ENCODE results near the gene STK40.

The STK40 gene

DNA sequence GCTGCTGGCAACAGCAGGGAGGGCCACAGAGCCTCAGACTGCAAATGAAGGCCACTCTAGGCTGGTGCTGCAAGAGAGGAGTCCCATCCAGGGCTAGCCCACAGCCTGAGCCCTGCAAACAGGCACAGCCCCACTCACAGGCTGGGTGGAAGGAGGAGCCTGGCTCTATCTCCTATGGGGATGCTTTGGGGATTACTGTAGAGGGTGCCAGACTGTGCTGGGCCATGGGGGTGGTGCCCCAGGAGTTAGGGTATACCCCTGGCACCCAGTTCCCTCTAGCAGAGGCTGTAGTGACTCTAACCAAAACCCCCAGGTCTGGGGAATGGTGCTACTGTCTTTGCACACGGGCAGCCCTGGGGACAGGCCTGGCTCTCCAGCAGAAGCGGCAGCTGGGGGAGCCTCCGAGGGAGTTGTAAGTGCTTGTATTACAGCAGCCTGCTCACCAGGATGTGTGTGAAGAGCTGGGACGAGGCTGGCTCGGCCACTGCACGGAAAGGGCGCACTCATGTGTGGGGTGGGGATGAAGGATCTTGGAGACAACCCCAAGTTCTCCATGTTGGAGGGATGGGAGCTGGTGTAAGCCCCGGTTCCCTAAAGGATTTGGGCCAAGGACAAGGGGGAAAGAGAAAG is 38.9 kb downstream of the STK40 start:
- Histone ChIP-seq H3K4me3 (ENCODE audit: low read depth in 1 of 2, low read length in 2 of 2) (no peak overlapping the region), H3K9ac (ENCODE audit: low read depth in 1 of 2, low read length in 2 of 2) (no peak overlapping the region), H3K27me3 (ENCODE audit: control insufficient read depth in 1 of 2, insufficient read depth in 2 of 2, low read length in 2 of 2) (no peaks in the 10 kb centered on the region), H3K4me1 (ENCODE audit: control insufficient read depth in 1 of 2, insufficient read depth in 2 of 2, low read length in 2 of 2) (peaks cover 0 to 17% of the 10 kb centered on the region in 2 donors), H3K36me3 (ENCODE audit: control insufficient read depth in 1 of 2, insufficient read depth in 2 of 2, low read length in 2 of 2) (peaks cover 55 to 79% of the 10 kb centered on the region in 2 donors), H3K27ac (ENCODE audit: low read depth, low read length) (no peak overlapping the region), H3K9me3 (ENCODE audit: control insufficient read depth in 1 of 2, low read length in 2 of 2) (no peaks in the 10 kb centered on the region)

DNA sequence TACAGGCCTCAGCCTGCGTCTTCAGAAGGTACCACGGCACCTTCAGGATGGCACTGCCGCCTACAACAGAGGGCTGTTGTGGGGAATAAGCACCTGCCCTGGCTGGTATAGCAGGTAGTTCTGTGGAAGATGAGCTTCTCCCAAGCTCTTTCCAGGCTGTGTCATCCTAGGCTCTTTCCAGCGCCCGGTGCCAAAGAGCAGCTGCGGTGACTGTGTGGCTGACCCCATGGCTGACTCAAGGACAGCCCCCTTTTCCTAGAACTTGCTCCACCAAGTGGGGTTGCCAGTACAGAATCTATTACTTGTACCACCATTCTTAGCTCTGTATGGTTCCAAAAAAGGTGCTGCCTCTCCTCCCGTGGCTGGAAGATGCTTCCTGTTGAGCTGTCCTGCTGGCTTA is 40.4 kb downstream of the STK40 start:
- H3K4me1 ChIP-seq (ENCODE audit: control insufficient read depth in 1 of 2, insufficient read depth in 2 of 2, low read length in 2 of 2), result peaks cover 0 to 2% of the 10 kb centered on the region in 2 donors
- H3K9ac ChIP-seq (ENCODE audit: low read depth in 1 of 2, low read length in 2 of 2), result no peak overlapping the region
- no peak overlapping the region for H3K4me3 ChIP-seq (ENCODE audit: low read depth in 1 of 2, low read length in 2 of 2)
- H3K27me3 ChIP-seq (ENCODE audit: control insufficient read depth in 1 of 2, insufficient read depth in 2 of 2, low read length in 2 of 2), result no peaks in the 10 kb centered on the region
- no peaks in the 10 kb centered on the region for H3K9me3 ChIP-seq (ENCODE audit: control insufficient read depth in 1 of 2, low read length in 2 of 2)
- no peak overlapping the region for H3K27ac ChIP-seq (ENCODE audit: low read depth, low read length)
- peaks cover 51 to 83% of the 10 kb centered on the region in 2 donors for H3K36me3 ChIP-seq (ENCODE audit: control insufficient read depth in 1 of 2, insufficient read depth in 2 of 2, low read length in 2 of 2)

DNA sequence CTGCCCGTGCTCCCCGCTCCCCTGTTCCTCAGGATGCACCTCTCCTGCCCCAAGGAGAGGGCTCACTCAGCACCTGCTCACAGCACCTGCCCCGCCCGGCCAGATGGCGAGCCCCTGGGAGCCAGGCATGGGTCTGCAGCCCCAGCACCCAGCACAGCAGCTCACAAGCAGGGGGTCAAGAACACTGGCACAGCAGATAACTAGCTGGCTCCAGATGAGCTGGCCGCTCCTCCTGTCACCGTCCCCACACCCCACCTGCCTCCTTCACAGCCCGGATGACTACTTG is 41.4 kb downstream of the STK40 start:
- Histone ChIP-seq H3K36me3 (ENCODE audit: control insufficient read depth in 1 of 2, insufficient read depth in 2 of 2, low read length in 2 of 2) (peaks cover 49 to 84% of the 10 kb centered on the region in 2 donors), H3K4me3 (ENCODE audit: low read depth in 1 of 2, low read length in 2 of 2) (no peak overlapping the region), H3K9me3 (ENCODE audit: control insufficient read depth in 1 of 2, low read length in 2 of 2) (no peaks in the 10 kb centered on the region), H3K9ac (ENCODE audit: low read depth in 1 of 2, low read length in 2 of 2) (no peak overlapping the region), H3K27me3 (ENCODE audit: control insufficient read depth in 1 of 2, insufficient read depth in 2 of 2, low read length in 2 of 2) (no peaks in the 10 kb centered on the region), H3K4me1 (ENCODE audit: control insufficient read depth in 1 of 2, insufficient read depth in 2 of 2, low read length in 2 of 2) (no peaks in the 10 kb centered on the region), H3K27ac (ENCODE audit: low read depth, low read length) (no peak overlapping the region)

DNA sequence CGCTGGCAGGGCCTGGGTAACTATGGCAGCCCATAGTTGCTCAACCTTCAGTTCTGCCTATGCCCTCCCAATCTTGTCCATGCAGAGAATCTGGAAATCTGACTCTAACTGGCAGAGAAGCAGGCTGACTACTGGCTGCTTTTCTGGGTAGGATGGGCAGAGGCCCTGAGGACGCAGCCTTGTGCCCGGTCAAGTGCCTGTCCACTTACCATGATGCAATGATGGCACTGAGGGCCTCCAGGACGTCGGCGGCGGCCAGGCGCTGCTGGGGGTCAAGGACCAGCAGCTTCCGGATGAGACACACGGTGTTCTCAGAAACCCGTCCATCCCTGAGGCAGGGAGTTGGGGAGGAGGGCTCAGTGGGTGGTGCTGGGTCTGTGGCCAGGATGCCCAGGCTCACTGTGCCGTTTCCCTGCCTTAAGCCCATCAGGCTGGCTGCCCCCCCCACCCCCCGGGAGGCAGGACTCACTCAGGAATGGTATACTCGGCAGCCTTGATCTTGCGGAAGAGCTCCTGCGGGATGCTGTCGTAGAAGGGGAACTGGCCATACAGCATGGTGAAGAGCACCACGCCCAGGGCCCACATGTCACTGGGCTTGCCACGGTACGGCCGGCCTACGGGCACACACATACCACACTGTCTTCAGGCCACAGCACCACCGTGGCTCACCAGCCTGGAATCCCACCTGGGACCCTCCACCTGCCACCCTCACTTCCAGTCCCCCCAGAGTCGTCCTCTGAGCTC is 41.9 kb downstream of the STK40 start:
- H3K27ac ChIP-seq (ENCODE audit: low read depth, low read length), result no peak overlapping the region
- H3K27me3 ChIP-seq (ENCODE audit: control insufficient read depth in 1 of 2, insufficient read depth in 2 of 2, low read length in 2 of 2), result no peaks in the 10 kb centered on the region
- no peaks in the 10 kb centered on the region for H3K4me1 ChIP-seq (ENCODE audit: control insufficient read depth in 1 of 2, insufficient read depth in 2 of 2, low read length in 2 of 2)
- H3K36me3 ChIP-seq (ENCODE audit: control insufficient read depth in 1 of 2, insufficient read depth in 2 of 2, low read length in 2 of 2), result peaks cover 43 to 80% of the 10 kb centered on the region in 2 donors
- no peak overlapping the region for H3K4me3 ChIP-seq (ENCODE audit: low read depth in 1 of 2, low read length in 2 of 2)
- no peak overlapping the region for H3K9ac ChIP-seq (ENCODE audit: low read depth in 1 of 2, low read length in 2 of 2)
- H3K9me3 ChIP-seq (ENCODE audit: control insufficient read depth in 1 of 2, low read length in 2 of 2), result no peaks in the 10 kb centered on the region

DNA sequence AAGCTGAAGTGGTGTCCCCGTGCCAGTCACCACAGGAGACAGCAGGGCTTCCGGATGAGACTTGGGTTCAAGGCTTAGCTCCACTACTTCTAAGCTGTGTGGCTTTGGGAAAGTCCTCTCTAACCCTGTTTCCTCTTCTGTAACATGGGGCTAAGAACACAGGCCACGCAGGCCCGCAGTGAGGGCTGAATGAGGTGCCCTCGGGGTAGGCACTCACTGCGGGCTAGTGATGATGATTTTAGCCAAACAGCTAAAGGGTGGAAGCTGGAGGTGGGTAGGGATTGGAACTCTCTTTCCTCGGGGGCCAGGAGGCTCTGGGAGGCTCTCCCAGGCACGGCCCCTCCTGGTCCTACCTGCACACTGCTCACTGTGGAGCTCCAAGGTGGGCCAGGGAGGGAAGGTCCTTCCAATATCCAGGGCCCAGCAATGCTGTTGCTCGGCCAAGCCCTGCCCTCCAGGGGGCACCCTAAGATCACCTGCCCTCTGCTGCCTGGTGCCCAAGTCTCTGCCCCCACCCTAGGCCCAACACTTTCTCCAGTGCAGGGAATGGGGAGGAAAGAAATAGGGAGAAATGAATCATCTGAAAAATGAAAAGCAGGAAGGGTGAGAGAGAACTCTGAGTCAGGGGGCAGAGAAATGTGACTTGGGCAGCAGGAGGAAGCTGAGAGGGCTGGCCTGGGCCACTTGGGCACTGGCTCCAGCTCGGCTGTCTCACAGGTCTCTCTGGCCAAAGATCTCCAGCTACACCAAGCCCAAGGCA is 43.1 kb downstream of the STK40 start:
- H3K36me3 ChIP-seq (ENCODE audit: control insufficient read depth in 1 of 2, insufficient read depth in 2 of 2, low read length in 2 of 2), result peaks cover 32 to 69% of the 10 kb centered on the region in 2 donors

DNA sequence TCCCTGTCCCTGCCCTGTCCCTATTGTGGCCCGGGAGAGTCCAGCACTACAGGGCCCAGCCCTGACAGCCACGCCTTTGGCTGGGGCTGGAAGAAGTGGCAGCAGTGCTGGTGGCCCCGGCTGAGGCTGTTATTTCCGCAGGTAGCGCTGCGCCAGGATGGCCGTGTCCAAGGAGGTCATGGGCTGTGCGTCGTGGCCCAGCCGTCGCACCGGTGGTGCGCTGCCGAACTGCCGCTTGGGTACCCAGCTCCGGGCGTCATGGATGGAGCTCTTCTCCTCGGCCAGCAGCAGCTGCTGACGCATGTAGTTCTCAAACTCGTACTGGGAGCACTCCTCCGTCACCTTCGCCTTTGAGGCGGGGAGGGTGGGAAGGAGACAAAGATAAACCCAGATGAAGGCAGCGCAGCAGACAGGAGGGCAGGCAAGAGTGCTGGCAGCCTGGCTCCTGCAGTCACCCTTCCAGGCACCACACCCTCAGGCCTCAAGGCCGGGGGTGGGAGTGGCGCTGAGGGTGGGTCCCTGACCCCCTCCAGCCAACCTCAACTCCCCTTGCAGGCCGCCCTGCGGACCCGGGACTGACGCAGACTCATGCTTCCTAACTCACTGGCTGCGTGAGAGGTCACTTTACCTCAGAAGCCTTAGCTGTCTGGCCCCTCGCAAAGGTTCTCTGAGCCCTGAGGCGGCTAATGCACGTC is 44.0 kb downstream of the STK40 start:
- H3K4me1 ChIP-seq (ENCODE audit: control insufficient read depth in 1 of 2, insufficient read depth in 2 of 2, low read length in 2 of 2), result no peaks in the 10 kb centered on the region
- peaks cover 27 to 61% of the 10 kb centered on the region in 2 donors for H3K36me3 ChIP-seq (ENCODE audit: control insufficient read depth in 1 of 2, insufficient read depth in 2 of 2, low read length in 2 of 2)
- H3K27me3 ChIP-seq (ENCODE audit: control insufficient read depth in 1 of 2, insufficient read depth in 2 of 2, low read length in 2 of 2), result no peaks in the 10 kb centered on the region
- no peak overlapping the region for H3K9ac ChIP-seq (ENCODE audit: low read depth in 1 of 2, low read length in 2 of 2)
- no peak overlapping the region for H3K27ac ChIP-seq (ENCODE audit: low read depth, low read length)
- H3K4me3 ChIP-seq (ENCODE audit: low read depth in 1 of 2, low read length in 2 of 2), result no peak overlapping the region
- no peaks in the 10 kb centered on the region for H3K9me3 ChIP-seq (ENCODE audit: control insufficient read depth in 1 of 2, low read length in 2 of 2)

More for the DNA sequence above, 43.1 kb downstream of the STK40 start:
- Histone ChIP-seq H3K4me1 (ENCODE audit: control insufficient read depth in 1 of 2, insufficient read depth in 2 of 2, low read length in 2 of 2) (no peaks in the 10 kb centered on the region), H3K27ac (ENCODE audit: low read depth, low read length) (no peak overlapping the region), H3K27me3 (ENCODE audit: control insufficient read depth in 1 of 2, insufficient read depth in 2 of 2, low read length in 2 of 2) (no peaks in the 10 kb centered on the region), H3K9ac (ENCODE audit: low read depth in 1 of 2, low read length in 2 of 2) (no peak overlapping the region), H3K4me3 (ENCODE audit: low read depth in 1 of 2, low read length in 2 of 2) (no peak overlapping the region), H3K9me3 (ENCODE audit: control insufficient read depth in 1 of 2, low read length in 2 of 2) (no peaks in the 10 kb centered on the region)

DNA sequence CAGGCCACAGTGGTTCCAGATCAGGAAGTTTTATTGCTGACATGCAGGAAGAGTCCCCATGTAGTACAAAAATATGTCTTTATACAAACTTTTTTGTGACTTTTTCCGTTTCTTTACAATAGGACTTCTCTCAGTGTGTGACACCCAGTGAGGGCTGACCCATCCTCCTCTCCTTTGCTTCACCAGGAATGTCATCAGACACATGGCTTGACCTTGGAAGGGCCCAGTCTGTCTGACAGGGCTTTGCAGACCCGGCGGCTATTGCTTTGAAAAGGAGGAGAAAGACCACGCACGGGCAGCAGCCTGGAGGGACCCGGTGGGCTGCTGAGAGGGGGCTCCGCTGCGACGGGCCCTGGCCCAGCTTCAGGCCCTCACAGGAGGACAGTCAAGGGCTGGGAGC is 46.1 kb downstream of the STK40 start:
- no peak overlapping the region for H3K9ac ChIP-seq (ENCODE audit: low read depth in 1 of 2, low read length in 2 of 2)
- peaks cover 9 to 43% of the 10 kb centered on the region in 2 donors for H3K36me3 ChIP-seq (ENCODE audit: control insufficient read depth in 1 of 2, insufficient read depth in 2 of 2, low read length in 2 of 2)
- no peaks in the 10 kb centered on the region for H3K4me1 ChIP-seq (ENCODE audit: control insufficient read depth in 1 of 2, insufficient read depth in 2 of 2, low read length in 2 of 2)
- H3K27me3 ChIP-seq (ENCODE audit: control insufficient read depth in 1 of 2, insufficient read depth in 2 of 2, low read length in 2 of 2), result no peaks in the 10 kb centered on the region
- no peak overlapping the region for H3K4me3 ChIP-seq (ENCODE audit: low read depth in 1 of 2, low read length in 2 of 2)
- no peak overlapping the region for H3K27ac ChIP-seq (ENCODE audit: low read depth, low read length)
- H3K9me3 ChIP-seq (ENCODE audit: control insufficient read depth in 1 of 2, low read length in 2 of 2), result no peaks in the 10 kb centered on the region

DNA sequence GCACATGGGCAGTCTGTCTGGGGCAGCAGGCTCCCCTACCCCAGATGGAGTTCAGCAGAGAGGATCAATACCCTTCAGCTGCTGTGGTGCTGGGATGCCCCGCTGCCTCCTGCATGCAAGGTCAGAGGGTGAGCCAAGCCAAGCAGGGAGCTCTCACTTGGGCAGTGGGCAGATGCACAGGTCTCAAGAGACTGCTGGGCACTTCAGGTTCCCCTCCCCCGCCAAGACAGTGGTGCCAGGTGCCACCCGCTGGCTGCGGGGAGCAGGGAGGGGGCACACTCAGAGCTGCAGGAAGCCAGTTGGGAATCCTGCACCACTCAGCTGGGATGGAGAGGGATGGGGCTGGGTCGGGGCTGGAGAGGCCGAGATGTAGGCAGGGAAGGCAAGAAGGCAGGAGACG is 46.5 kb downstream of the STK40 start:
- Histone ChIP-seq H3K9ac (ENCODE audit: low read depth in 1 of 2, low read length in 2 of 2) (no peak overlapping the region), H3K4me1 (ENCODE audit: control insufficient read depth in 1 of 2, insufficient read depth in 2 of 2, low read length in 2 of 2) (no peaks in the 10 kb centered on the region), H3K36me3 (ENCODE audit: control insufficient read depth in 1 of 2, insufficient read depth in 2 of 2, low read length in 2 of 2) (peaks cover 5 to 39% of the 10 kb centered on the region in 2 donors), H3K27ac (ENCODE audit: low read depth, low read length) (no peak overlapping the region), H3K4me3 (ENCODE audit: low read depth in 1 of 2, low read length in 2 of 2) (no peak overlapping the region), H3K9me3 (ENCODE audit: control insufficient read depth in 1 of 2, low read length in 2 of 2) (no peaks in the 10 kb centered on the region), H3K27me3 (ENCODE audit: control insufficient read depth in 1 of 2, insufficient read depth in 2 of 2, low read length in 2 of 2) (no peaks in the 10 kb centered on the region)

DNA sequence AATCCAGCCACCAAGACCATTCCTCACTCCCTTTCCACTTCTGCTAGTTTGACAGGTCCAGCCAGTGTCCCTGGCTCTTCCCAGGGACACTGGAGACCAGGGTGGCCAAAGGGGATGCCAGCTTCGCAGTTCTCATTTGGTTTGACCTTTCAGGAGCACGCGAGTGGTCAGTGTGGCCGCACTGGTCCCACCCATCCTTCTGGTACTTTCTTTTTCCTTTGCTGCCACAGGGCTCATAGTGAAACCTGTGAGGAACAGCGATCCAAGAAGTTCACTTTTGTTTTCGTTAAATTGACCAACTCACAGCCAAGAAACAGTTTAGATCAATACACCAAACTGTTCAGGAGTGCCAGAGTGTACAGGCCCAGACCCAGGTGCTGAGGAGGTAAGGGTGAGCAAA is 47.9 kb downstream of the STK40 start:
- no peak overlapping the region for H3K4me3 ChIP-seq (ENCODE audit: low read depth in 1 of 2, low read length in 2 of 2)
- no peaks in the 10 kb centered on the region for H3K4me1 ChIP-seq (ENCODE audit: control insufficient read depth in 1 of 2, insufficient read depth in 2 of 2, low read length in 2 of 2)
- no peaks in the 10 kb centered on the region for H3K9me3 ChIP-seq (ENCODE audit: control insufficient read depth in 1 of 2, low read length in 2 of 2)
- H3K27ac ChIP-seq (ENCODE audit: low read depth, low read length), result no peak overlapping the region
- H3K36me3 ChIP-seq (ENCODE audit: control insufficient read depth in 1 of 2, insufficient read depth in 2 of 2, low read length in 2 of 2), result peaks cover 0 to 26% of the 10 kb centered on the region in 2 donors
- H3K9ac ChIP-seq (ENCODE audit: low read depth in 1 of 2, low read length in 2 of 2), result no peak overlapping the region
- H3K27me3 ChIP-seq (ENCODE audit: control insufficient read depth in 1 of 2, insufficient read depth in 2 of 2, low read length in 2 of 2), result no peaks in the 10 kb centered on the region

DNA sequence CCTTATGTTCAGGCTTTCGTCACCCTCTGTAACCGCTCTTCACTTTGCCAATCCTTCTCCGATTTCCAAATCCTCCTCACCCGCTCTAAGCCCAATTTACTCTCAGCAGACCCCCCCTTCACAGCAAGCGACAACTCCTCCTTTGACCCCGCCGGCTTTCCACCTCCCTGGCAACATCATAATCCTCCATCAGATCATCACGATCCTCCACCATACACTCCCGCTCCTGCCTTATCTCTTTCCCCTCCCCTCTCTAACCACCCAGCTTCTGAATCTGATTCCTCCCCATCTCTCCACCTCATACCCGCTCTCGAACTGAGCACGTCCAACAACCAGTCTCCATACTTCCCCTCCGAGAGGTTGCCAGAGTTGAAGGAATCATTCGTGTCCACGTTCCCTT is 54.8 kb downstream of the STK40 start:
- H3K4me1 ChIP-seq (ENCODE audit: control insufficient read depth in 1 of 2, insufficient read depth in 2 of 2, low read length in 2 of 2), result peaks cover 0 to 7% of the 10 kb centered on the region in 2 donors
- H3K27ac ChIP-seq (ENCODE audit: low read depth, low read length), result no peak overlapping the region
- peaks cover 0 to under 1% of the 10 kb centered on the region in 2 donors for H3K27me3 ChIP-seq (ENCODE audit: control insufficient read depth in 1 of 2, insufficient read depth in 2 of 2, low read length in 2 of 2)
- no peak overlapping the region for H3K4me3 ChIP-seq (ENCODE audit: low read depth in 1 of 2, low read length in 2 of 2)
- H3K9ac ChIP-seq (ENCODE audit: low read depth in 1 of 2, low read length in 2 of 2), result no peak overlapping the region
- H3K9me3 ChIP-seq (ENCODE audit: control insufficient read depth in 1 of 2, low read length in 2 of 2), result no peaks in the 10 kb centered on the region
- no peaks in the 10 kb centered on the region for H3K36me3 ChIP-seq (ENCODE audit: control insufficient read depth in 1 of 2, insufficient read depth in 2 of 2, low read length in 2 of 2)

All from duodenal mucosa (tissue), 2 donors.